Smooth muscle cell (in vitro differentiated cells): ENCODE data around the gene BRD7. TPM values are rescaled to one million over a fixed set of nuclear protein-coding genes. Genes with fewer than 3 reads are reported as not detected.

ENCODE experiments used
- DNase-seq: peaks from one replicate; lab custom pipeline; 2025; ENCODE audit not compliant: unreplicated experiment; lab: John Stamatoyannopoulos, UW
- H2AFZ ChIP-seq: fragments of 200-600 bp; sonication (generic); 2 replicates; pipeline ENCODE4 v1.6.0; 2016; ENCODE audit warnings: antibody characterized with exemption, low read depth, mild to moderate bottlenecking
- H3F3A ChIP-seq: fragments of 200-600 bp; sonication (generic); 2 replicates; pipeline ENCODE4 v1.6.0; 2017; ENCODE audit warnings: antibody characterized with exemption, low read depth
- H3K27ac ChIP-seq: fragments of 200-600 bp; sonication (generic); 2 replicates; pipeline ENCODE4 v1.5.1; 2016; ENCODE audit warnings: low read depth, mild to moderate bottlenecking
- H3K27me3 ChIP-seq: fragments of 200-600 bp; sonication (generic); 2 replicates; pipeline ENCODE4 v1.6.1; 2016; ENCODE audit warnings: low read depth, mild to moderate bottlenecking
- H3K36me3 ChIP-seq: fragments of 200-600 bp; sonication (generic); 2 replicates; pipeline ENCODE4 v1.5.1; 2016; ENCODE audit warnings: low read depth
- H3K4me1 ChIP-seq: fragments of 200-600 bp; sonication (generic); 2 replicates; pipeline ENCODE4 v1.5.1; 2016; ENCODE audit warnings: low read depth
- H3K4me2 ChIP-seq: fragments of 200-600 bp; sonication (generic); 2 replicates; pipeline ENCODE4 v1.6.0; 2016; ENCODE audit warnings: mild to moderate bottlenecking
- H3K4me3 ChIP-seq: fragments of 200-600 bp; sonication (generic); 2 replicates; pipeline ENCODE4 v1.5.1; 2016; ENCODE audit warnings: mild to moderate bottlenecking
- H3K79me2 ChIP-seq: fragments of 200-600 bp; sonication (generic); 2 replicates; pipeline ENCODE4 v1.6.0; 2016; ENCODE audit warnings: low read depth, mild to moderate bottlenecking
- H3K9ac ChIP-seq: fragments of 200-600 bp; sonication (generic); 2 replicates; pipeline ENCODE4 v1.6.0; 2016; ENCODE audit warnings: low read depth
- H3K9me3 ChIP-seq: fragments of 200-600 bp; sonication (generic); replicated peaks from 2 replicates; pipeline ENCODE4 v1.5.1; 2016; ENCODE audit warnings: low read depth
- H4K20me1 ChIP-seq: fragments of 200-600 bp; sonication (generic); 2 replicates; pipeline ENCODE4 v1.6.0; 2016; ENCODE audit warnings: low read depth
- CTCF ChIP-seq: fragments of 200-600 bp; sonication (generic); IDR thresholded peaks from 2 replicates; pipeline ENCODE4 v1.5.1; 2017; ENCODE audit warnings: borderline replicate concordance, mild to moderate bottlenecking, antibody characterized with exemption; ENCODE audit not compliant: insufficient read depth, poor library complexity, severe bottlenecking
- WGBS: methylation state at CpG from one replicate; pipeline ENCODE4 v1.1.7; 2016; ENCODE audit warnings: low lambda C conversion rate; 5-methylcytosine and 5-hydroxymethylcytosine counted together
- polyA plus RNA-seq: library from polyadenylated mRNA; unstranded; fragments of >200 nt; fragmentation: Nextera tagmentation; extraction: Ambion mirVana; gene quantifications from 2 replicates; pipeline ENCODE4 v1.2.1, GENCODE V29; 2016
- total RNA-seq: library from RNA; depleted of rRNA; stranded (reverse); fragments of >200 nt; gene quantifications from 2 replicates; pipeline ENCODE4 v1.2.3, GENCODE V29; 2014

Gene BRD7
- total and polyA plus RNA-seq, 2 experiments from 2014 or later, result 33.9 to 40.4 TPM

DNA sequence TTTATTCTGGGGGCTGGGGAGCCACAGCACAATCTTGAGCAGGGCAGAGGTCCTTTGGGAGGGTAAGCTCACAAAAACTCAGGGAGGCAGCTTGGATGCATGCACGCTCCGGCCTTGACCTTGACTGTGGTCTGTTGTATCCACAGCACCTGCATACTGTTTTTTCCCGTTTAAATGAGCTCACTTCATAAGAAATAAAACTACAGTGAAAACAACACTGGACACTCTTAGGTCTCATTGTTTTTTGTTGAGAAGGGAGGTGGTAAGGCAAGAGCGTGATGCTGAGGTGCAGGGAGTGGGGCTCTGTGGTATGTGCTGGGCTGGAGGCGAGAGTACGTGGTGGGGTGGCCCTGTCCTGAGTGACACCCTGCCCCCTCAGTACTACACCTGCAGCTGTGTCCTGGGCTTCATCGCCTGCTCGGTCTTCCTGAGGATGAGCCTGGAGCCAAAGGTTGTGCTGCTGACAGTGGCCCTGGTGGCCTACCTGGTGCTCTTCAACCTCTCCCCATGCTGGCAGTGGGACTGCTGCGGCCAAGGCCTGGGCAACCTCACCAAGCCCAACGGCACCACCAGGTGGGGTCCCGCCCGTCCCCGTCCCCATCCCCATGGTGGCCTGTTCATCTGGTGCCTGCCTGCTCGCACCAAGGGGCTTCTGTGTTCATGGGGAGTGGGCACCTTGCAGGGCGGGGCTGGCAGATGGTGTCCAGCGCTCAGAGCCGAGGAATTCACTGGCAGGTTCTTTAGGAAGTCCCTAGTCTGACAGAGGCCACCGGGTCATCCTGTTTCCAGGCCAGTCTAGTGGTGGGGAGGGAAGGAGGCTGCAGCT, 58.3 kb downstream of the BRD7 start:
- Histone ChIP-seq H3K9ac (no peak overlapping the region), H3K27ac (no peak overlapping the region), H3K27me3 (no peaks in the 10 kb centered on the region), H3K4me3 (no peak overlapping the region), H3F3A (peaks cover 14% of the 10 kb centered on the region), H4K20me1 (no peaks in the 10 kb centered on the region), H2AFZ (no peak overlapping the region), H3K36me3 (no peaks in the 10 kb centered on the region), H3K79me2 (no peaks in the 10 kb centered on the region), H3K9me3 (no peaks in the 10 kb centered on the region), H3K4me1 (peaks cover 5% of the 10 kb centered on the region), H3K4me2 (no peak overlapping the region)
- whole genome bisulfite sequencing, result 90% methylated on average over 18 of the region's 18 CpGs
- DNase-seq, result no peak
- no peak for TF ChIP-seq CTCF

- H3K4me2 ChIP-seq, result no peak overlapping the region
- H3K27ac ChIP-seq, result no peak overlapping the region
- H3K36me3 ChIP-seq, result no peaks in the 10 kb centered on the region
- peaks cover 5% of the 10 kb centered on the region for H3K4me1 ChIP-seq
- no peak overlapping the region for H2AFZ ChIP-seq
- no peaks in the 10 kb centered on the region for H3K9me3 ChIP-seq
- H3K79me2 ChIP-seq, result no peaks in the 10 kb centered on the region
- no peak overlapping the region for H3K9ac ChIP-seq
- 84% methylated on average over 15 of the region's 15 CpGs for WGBS
- no peak for TF ChIP-seq CTCF
- H3K27me3 ChIP-seq, result no peaks in the 10 kb centered on the region
- H4K20me1 ChIP-seq, result no peaks in the 10 kb centered on the region
- H3K4me3 ChIP-seq, result no peak overlapping the region
- DNase-seq, result no peak
- peaks cover 13% of the 10 kb centered on the region for H3F3A ChIP-seq
These were observed 59.1 kb downstream of the BRD7 start for GRCh38 chr16:50309527-50310307.

DNA sequence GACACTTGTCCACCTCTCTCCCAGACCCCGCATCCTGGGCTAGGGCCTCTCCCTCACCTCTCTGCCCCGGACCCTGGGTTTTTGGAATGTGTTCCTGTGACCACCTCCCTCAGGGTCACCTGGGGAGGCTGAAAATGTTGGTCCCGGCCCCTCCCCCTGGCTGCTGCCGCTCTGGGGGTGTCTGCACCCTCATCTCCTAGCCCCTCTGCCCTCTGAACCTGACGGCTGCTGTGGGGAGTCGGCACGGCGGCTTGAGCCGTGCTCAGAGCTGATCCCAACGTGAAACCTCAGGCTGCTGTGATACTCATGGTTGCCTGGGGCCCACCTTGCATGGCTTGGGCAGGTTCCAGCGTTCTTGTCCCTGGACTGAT, 59.6 kb downstream of the BRD7 start:
- H3F3A ChIP-seq, result peaks cover 13% of the 10 kb centered on the region
- H3K27ac ChIP-seq, result no peak overlapping the region
- H3K9me3 ChIP-seq, result no peaks in the 10 kb centered on the region
- no peak overlapping the region for H3K4me3 ChIP-seq
- H3K9ac ChIP-seq, result no peak overlapping the region
- no peaks in the 10 kb centered on the region for H3K79me2 ChIP-seq
- no peak for DNase-seq
- no peaks in the 10 kb centered on the region for H3K27me3 ChIP-seq
- H3K36me3 ChIP-seq, result no peaks in the 10 kb centered on the region
- H4K20me1 ChIP-seq, result no peaks in the 10 kb centered on the region
- no peak overlapping the region for H2AFZ ChIP-seq
- no peak overlapping the region for H3K4me2 ChIP-seq
- no peak for TF ChIP-seq CTCF
- 96% methylated on average over 11 of the region's 11 CpGs for WGBS
- H3K4me1 ChIP-seq, result peaks cover 5% of the 10 kb centered on the region
